Heart right ventricle (tissue), 16 donors: Measurements from ENCODE around the gene AGTR2. TPM values are rescaled to one million over a fixed set of nuclear protein-coding genes. Genes with fewer than 3 reads are reported as not detected.
"Not testable (repeated sequence)": the region's sequence is repeated elsewhere in the genome, so short reads cannot be mapped to it uniquely, and the experiment has no call there.

ENCODE experiments used
- ATAC-seq, 8 donors: fragments of 200-7000 bp; cut with Tn5 transposase; one replicate each; pipeline ENCODE4 v1.9.1; 2020; ENCODE audit warnings: mild to moderate bottlenecking in 8 of 8, moderate library complexity in 8 of 8, moderate number of reproducible peaks in 1 of 8
- DNase-seq, 2 donors: peaks; one replicate each; pipeline ENCODE4 v3.0.0-alpha.2; 2020
- H3K27ac ChIP-seq, 10 donors: fragments of 200-600 bp; sonication (generic) in 2 of 10; one replicate each; pipeline versions ENCODE4 v1.5.0 to v1.8.0; 2020 to 2022; ENCODE audit warnings: mild to moderate bottlenecking in 3 of 10
- H3K27me3 ChIP-seq, 7 donors: fragments of 200-600 bp; one replicate each; pipeline ENCODE4 v1.8.0; 2021 to 2022; ENCODE audit warnings: mild to moderate bottlenecking in 2 of 7
- H3K36me3 ChIP-seq, 9 donors: fragments of 200-600 bp; sonication (generic) in 1 of 9; one replicate each; pipeline versions ENCODE4 v1.5.0 to v1.8.0; 2020 to 2022; ENCODE audit warnings: mild to moderate bottlenecking in 2 of 9
- H3K4me1 ChIP-seq, 9 donors: fragments of 200-600 bp; sonication (generic) in 1 of 9; one replicate each; pipeline versions ENCODE4 v1.5.0 to v1.8.0; 2020 to 2022; ENCODE audit warnings: mild to moderate bottlenecking in 4 of 9
- H3K4me3 ChIP-seq, 10 donors: fragments of 200-600 bp; sonication (generic) in 2 of 10; one replicate each; pipeline versions ENCODE4 v1.5.0 to v1.8.0; 2020 to 2022; ENCODE audit warnings: mild to moderate bottlenecking in 7 of 10, moderate library complexity in 2 of 10
- H3K9me3 ChIP-seq, 11 donors: fragments of 200-600 bp in 10 of 11; sonication (generic) in 2 of 11; one replicate each; pipeline versions ENCODE4 v1.5.0 to v1.8.0; 2013 to 2022; ENCODE audit warnings: mild to moderate bottlenecking in 2 of 11, control low read depth in 1 of 11, moderate library complexity in 1 of 11
- WGBS, 2 donors: extraction: QIAGEN DNeasy Blood & Tissue Kit; methylation state at CpG; one replicate each; pipeline ENCODE4 v1.1.7; 2013; ENCODE audit warnings: inconsistent platforms in 1 of 2; 5-methylcytosine and 5-hydroxymethylcytosine counted together
- intact Hi-C, 10 donors: fragments of 100-400 bp; cut with DNase I; formaldehyde crosslinking; loops; one replicate each; pipeline versions ENCODE4 v1.11.1 to v1.14.2; 2022
- polyA plus RNA-seq, 2 donors: library from polyadenylated mRNA; stranded (reverse); fragments of 200-250 nt; gene quantifications; one replicate each; pipeline ENCODE4 v1.2.3, GENCODE V29; 2013
- total RNA-seq, 10 donors: library from RNA; stranded (reverse); fragmentation: NEBNext Ultra II Directional in 3 of 10; extraction: Animal tissue kit (Norgen Biotek cat#: 25700) in 3 of 10; gene quantifications; one replicate each; pipeline versions ENCODE4 v1.2.1 to v1.2.4, GENCODE V29; 2021 to 2023
- TF ChIP-seq, protein P1 (sequence below), 9 donors: fragments of 200-600 bp; sonication (generic) in 2 of 9; IDR thresholded peaks; one replicate each; pipeline versions ENCODE4 v1.5.0 to v1.8.0; 2021 to 2022; ENCODE audit warnings: antibody characterized with exemption in 9 of 9, mild to moderate bottlenecking in 5 of 9, moderate library complexity in 1 of 9
- donor health status: Arrhythmogenic right ventricular cardiomyopathy.
- donor health status: ischemic (EF 13 %, LVEDD 7.1; RV severe dilation, severe dysfunction).
- donor health status: healthy with polysubstance abuse.
- donor health status: DM: no; HTN: yes; CAD: no.
- donor health status: DM: no; HTN: no; CAD: no.
- donor health status: ischemic (EF 25% LVEDD 6.9; RV normal size, moderate dysfunction).
- donor health status: ischemic (EF 25% LVEDD 5.7; RV mildly dilated, moderate dysfunction).
- donor health status: healthy.
- donor health status: DM: yes; HTN: yes; CAD: no.
- donor health status: Ischemic cardiomyopathy.
- donor health status: ischemic (EF 35%, LVEDD 5.7; RV mildly dilated, moderate dysfunction).
- donor health status: nonischemic (EF 11% LVEDD 7.7; RV severe dilation, severe dysfunction).
- donor health status: DM: yes; HTN: yes; CAD: no.
- donor health status: PGD.
- donor health status: ischemic (EF 29% LVEDD 5.4; RV normal size, mild dysfunction).
- donor health status: nonischemic (EF 23%, LVEDD 6.1; RV moderate dilation, normal function).

Gene AGTR2
- total and polyA plus RNA-seq, 12 donors, result 0.03 to 0.71 (median 0.27) TPM; not detected in 6

DNA sequence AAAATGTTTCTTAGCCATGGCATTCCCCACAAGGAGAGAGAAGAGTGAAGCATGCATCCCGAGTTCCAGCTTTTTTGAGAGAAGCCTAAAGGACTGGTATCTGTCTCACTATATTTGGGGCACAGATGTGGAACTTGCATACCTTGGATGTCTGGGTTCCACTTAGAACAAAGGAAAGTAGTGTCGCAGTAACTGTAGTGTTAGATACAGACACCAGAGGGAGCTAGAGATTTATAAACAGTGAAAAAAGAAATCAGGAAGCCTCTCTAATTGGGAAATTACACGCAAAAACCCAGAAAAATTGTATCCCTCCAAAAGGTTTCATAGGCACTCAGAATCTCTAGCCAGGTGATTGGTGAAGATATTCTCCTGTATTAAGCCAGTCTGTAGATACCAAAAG, 34.4 kb downstream of the AGTR2 start:
- Histone ChIP-seq H3K9me3 (no peaks in the 10 kb centered on the region), H3K27ac (no peak overlapping the region), H3K4me1 (no peaks in the 10 kb centered on the region), H3K36me3 (no peaks in the 10 kb centered on the region), H3K4me3 (no peak overlapping the region), H3K27me3 (peaks cover 0 to 25% (median 0%) of the 10 kb centered on the region in 7 donors)
- intact Hi-C loops, result no loop called here
- no peak for DNase-seq
- TF ChIP-seq, protein P1, sequence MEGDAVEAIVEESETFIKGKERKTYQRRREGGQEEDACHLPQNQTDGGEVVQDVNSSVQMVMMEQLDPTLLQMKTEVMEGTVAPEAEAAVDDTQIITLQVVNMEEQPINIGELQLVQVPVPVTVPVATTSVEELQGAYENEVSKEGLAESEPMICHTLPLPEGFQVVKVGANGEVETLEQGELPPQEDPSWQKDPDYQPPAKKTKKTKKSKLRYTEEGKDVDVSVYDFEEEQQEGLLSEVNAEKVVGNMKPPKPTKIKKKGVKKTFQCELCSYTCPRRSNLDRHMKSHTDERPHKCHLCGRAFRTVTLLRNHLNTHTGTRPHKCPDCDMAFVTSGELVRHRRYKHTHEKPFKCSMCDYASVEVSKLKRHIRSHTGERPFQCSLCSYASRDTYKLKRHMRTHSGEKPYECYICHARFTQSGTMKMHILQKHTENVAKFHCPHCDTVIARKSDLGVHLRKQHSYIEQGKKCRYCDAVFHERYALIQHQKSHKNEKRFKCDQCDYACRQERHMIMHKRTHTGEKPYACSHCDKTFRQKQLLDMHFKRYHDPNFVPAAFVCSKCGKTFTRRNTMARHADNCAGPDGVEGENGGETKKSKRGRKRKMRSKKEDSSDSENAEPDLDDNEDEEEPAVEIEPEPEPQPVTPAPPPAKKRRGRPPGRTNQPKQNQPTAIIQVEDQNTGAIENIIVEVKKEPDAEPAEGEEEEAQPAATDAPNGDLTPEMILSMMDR (IDR thresholded peaks at IDR 0.05), result peak in 8 of 9 donors; percentile 11 to 62 (median 53)
- no peak for ATAC-seq
- 2 to 5% methylated on average over 3 of the region's 3 CpGs for WGBS, 2 donors

DNA sequence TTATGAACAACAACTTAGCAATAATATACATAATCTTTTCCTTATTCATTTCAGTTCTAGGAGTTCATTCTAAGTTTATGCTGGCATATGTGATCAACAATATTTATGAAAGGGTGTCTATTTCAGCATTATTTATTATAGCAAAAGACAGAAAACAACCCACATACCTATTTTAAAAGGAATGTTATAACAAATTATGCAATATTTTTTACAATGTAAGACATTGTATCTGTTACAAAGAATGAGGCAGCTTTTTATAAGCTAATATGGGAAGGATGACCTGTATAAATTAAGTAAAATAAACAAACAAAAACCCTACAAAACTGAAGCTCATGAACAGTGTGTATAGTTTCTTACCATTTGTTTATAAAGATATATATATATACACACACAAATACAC, 42.7 kb downstream of the AGTR2 start:
- Histone ChIP-seq H3K27ac (no peak overlapping the region), H3K36me3 (no peaks in the 10 kb centered on the region), H3K4me1 (no peaks in the 10 kb centered on the region), H3K9me3 (peaks cover 0 to 4% (median 0%) of the 10 kb centered on the region in 11 donors), H3K4me3 (no peak overlapping the region), H3K27me3 (peaks cover 0 to 6% (median 0%) of the 10 kb centered on the region in 7 donors)
- ATAC-seq, result no peak
- no peak for DNase-seq
- TF ChIP-seq, protein P1 (IDR thresholded peaks at IDR 0.05), result no peak
- intact Hi-C loops, result no loop called here

DNA sequence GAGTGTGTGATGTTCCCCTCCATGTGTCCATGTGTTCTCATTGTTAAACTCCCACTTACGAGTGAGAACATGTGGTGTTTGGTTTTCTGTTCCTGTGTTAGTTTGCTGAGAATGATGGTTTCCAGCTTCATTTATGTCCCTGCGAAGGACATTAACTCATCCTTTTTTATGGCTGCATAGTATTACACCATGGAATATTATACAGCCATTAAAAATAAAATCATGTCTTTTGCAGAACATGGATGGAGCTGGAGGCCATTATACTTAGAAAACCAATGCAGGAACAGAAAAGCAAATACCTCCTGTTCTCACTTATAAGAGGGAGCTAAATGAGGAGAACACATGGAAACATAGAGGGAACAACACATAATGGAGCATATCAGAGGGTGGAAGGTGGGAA, 46.5 kb downstream of the AGTR2 start:
- H3K4me1 ChIP-seq, H3K9me3 ChIP-seq, DNase-seq, H3K4me3 ChIP-seq, H3K36me3 ChIP-seq, H3K27me3 ChIP-seq, ATAC-seq, intact Hi-C loops, H3K27ac ChIP-seq: not testable (repeated sequence)
- 89 to 93% methylated on average over 2 of the region's 2 CpGs for WGBS, 2 donors
